GM21360 (cell line): ENCODE measurements around the gene OPA3.
"Not testable (repeated sequence)": the region's sequence is repeated elsewhere in the genome, so short reads cannot be mapped to it uniquely, and the experiment has no call there.

Experiments
- ATAC-seq: cut with Tn5 transposase; IDR thresholded peaks from one replicate; pipeline ENCODE4 v1.9.1; 2021; ENCODE audit warnings: mild to moderate bottlenecking, moderate library complexity; ENCODE audit not compliant: unreplicated experiment

Gene OPA3

GRCh38 chr19:45584332-45585157 is at the start of gene OPA3:
OPA3 (minus strand) TSS chr19:45584802; CDS start chr19:45584764, 38 bp downstream.
- peak; percentile 78 for ATAC-seq

DNA sequence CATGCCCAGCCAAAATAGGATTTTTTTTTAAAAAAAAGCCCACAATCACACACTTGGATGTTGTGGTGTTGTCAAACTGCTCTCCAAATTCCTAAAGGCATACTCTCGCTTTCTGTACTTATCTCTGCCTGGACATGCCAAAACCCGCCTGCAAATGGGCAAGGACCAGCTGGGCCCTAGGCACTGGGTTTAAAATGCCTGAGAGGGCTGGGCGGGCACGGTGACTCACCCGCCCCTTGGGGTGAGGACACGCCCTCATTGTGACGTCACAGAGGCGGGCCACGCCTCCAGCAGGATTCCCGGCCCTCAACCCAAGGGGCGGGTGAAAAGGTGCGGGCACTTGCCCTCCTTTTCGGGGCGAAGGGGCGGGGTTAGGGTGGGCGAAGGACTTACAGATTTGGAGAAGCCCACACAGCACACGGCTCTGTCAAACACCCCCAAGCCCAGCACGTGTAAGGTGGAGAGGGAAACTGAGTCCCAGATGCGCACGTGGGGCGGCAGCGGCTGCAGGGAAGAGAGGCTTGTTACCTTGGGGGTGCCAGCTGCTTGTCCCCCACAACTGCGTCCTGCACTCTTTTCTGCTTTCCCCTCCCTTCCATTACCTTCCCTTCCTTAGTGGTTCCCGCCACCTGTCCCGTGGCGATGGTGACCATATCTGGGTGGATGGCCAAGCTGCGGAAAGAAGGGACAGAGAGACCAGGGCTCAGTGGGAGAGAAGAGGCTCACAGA is 48.0 kb upstream of the OPA3 start:
- ATAC-seq: no peak

- ATAC-seq: no peak
Observed at GRCh38 chr19:45630463-45630862, 45.9 kb upstream of the OPA3 start.

DNA sequence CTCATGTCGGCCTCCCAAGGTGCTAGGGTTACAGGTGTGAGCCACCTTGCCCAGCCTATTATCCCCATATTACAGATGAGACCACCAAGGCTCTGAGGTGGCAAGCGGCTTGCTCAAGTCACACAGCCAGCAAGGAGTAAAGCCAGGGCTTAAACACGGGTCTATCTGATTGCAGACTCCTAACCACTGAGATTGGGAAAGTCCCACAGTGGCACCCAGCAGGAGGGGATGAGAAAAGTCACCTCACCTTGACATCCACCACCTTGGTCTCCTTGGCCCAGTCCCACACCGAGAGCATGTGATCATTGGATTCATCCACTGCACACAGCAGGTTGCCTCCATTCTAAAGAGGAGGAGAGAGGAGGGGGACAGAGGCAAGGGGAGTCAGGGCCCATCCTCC is 45.1 kb upstream of the OPA3 start:
- no peak for ATAC-seq

DNA sequence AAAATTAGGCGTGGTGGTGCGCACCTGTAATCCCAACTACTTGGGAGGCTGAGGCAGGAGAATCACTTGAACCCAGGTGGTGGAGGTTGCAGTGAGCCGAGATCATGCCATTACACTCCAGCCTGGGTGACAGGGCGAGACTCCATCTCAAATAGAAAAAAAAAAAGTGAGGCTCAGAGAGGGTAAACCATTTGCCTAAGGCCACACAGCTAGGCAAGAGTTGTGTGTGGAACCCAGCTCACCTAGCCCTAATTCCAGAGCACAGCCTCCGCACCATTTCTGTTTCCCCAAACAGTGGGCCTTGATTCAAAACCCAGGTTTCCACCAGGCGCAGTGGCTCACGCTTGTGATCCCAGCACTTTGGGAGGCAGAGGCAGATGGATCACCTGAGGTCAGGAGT is 43.6 kb upstream of the OPA3 start:
- ATAC-seq: not testable (repeated sequence)

DNA sequence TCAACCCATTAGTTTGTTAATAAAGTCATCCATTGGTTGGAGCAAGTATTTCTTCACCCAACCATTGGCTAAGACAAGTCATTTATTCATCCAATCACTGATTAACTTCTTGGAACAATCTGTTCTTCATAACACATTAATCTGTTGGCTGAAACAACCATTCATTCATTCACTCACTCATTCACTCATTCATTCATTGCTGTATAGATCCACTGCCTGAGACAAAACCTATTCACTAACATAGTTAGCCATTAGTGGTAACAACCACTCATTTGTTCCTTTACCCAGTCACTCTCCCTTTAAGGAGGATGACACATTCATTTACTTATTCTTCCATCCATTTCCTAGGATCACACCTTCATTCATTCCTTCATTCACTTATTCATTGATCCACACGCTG is 39.4 kb upstream of the OPA3 start:
- ATAC-seq: no peak

GRCh38 chr19:45621976-45622503 is 37.4 kb upstream of the OPA3 start:
- ATAC-seq: no peak

GRCh38 chr19:45621389-45621788 is 36.8 kb upstream of the OPA3 start:
- no peak for ATAC-seq

- ATAC-seq: no peak
Observed at GRCh38 chr19:45616704-45617017, 32.1 kb upstream of the OPA3 start.

DNA sequence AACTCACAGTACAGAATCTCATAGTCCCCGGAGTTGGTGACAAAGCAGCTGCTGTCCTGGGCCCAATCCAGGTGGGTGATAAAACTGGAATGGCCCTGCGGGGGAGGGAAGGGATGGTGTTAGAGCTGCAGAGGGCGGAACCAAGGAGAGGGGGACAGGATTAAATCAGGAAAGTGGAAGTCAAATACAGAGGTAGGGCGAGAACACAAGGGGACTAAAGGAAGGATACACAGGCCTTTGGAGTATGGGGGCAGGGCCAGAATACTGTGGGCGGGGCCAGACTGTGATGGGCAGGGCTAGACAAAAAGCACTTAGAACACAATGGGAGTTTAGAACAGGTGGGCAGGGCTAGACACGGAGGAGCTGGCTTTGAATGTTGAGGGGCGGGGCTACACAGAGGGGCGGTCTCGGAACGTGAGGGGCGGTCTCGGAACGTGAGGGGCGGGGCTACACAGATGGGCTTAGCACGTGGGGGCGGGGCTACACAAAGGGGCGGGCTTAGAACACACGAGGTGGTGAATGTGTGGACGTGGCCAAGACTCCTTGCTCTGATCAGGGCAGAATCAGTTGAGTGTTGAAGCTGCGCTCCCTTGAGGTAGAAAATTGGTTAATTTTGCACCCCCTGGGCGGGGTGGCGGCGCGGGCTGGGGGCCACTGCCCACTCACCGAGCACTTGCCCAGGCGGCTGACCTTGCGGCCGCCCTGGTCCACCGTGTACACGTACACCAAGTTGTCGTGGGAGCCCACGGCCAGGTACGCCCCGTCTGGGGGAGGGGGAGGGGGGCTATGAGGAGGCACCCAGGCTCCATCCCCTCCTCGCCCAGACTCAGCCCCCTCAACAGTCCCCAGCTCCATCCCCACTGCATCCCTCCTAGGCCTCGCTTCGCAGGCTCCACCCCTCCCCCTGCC is 31.4 kb upstream of the OPA3 start:
- ATAC-seq: no peak

DNA sequence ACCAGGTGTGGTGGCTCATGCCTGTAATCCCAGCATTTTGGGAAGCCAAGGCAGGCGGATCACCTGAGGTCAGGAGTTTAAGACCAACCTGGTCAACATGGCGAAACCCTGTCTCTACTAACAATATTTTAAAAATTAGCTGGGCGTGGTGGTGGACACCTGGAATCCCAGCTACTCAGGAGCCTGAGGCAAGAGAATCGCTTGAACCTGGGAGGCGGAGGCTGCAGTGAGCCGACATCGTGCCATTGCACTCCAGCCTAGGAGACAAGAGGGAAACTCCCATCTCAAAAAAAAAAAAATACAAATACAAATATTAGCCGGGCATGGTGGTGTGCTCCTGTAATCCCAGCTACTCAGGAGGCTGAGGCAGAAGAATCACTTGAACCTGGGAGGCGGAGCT is 30.5 kb upstream of the OPA3 start:
- ATAC-seq: not testable (repeated sequence)

- ATAC-seq: no peak
Observed at GRCh38 chr19:45613926-45614725, 29.5 kb upstream of the OPA3 start.

- no peak for ATAC-seq
Observed at GRCh38 chr19:45608948-45609347, 24.3 kb upstream of the OPA3 start.

- no peak for ATAC-seq
Observed at GRCh38 chr19:45607071-45608029, 22.7 kb upstream of the OPA3 start.

DNA sequence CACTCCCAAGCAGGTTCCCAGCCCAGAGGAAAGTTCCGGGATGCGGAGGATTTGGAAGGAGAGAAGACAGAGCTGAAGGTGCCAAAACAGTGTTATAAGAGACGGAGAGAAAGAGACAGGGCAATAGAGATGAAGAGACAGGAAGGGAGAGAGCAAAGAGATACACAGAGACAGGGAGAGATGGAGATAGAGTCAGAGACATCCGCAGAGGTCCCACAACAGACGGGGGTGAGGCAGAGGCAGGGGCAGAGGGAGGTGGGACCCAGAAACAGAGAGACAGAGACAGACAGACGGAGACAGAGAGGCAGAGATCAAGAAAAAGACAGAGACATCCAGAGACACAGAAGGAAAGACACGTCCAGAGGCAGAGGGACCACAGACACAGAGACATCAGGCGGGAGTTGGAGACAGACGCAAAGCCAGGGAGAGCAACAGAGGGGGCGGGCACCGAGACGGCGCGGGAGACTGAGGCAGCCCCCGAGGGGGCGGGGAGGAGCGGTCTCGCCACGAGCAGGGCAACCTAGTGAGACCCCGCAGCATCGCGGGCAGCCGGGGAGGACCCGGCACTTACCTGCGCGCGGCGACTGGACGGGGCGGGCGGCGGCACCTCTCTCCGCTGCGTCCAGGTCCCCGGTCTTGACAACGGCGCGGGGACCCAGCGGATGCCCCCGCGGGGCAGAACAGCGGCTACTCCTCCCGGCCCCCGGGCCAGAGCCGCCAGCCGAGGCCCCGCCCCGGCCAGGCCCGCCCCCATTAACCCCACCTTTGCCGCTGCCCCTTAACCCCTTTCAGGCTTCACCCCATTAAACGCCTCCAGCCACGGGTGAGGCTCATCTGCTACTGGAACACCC is 17.1 kb upstream of the OPA3 start, which contains the start of gene GPR4:
GPR4 (minus strand) TSS at position 689 of the 851 bp plus-strand sequence. CDS start 10,346 bp downstream, outside the sequence.
- no peak for ATAC-seq

DNA sequence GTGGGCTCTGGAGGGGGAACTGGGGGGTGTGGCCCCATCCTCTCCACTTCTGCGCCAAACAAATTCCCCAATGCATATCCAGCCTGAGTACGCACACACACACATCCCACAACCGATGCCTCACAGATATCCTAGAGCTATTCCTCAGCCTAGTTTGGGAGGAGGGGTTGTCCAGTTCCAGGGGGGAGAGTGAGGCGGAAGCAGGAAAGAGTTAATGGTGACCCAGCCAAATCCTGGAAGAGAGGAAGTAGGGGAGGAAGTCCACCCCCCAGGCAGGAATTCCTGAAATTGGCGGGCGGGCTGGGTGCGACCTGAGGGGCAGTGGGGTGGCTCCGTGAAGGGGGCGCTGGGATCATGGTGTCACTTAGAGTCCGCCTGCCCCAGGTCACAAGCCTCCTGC is 16.5 kb upstream of the OPA3 start:
- no peak for ATAC-seq

DNA sequence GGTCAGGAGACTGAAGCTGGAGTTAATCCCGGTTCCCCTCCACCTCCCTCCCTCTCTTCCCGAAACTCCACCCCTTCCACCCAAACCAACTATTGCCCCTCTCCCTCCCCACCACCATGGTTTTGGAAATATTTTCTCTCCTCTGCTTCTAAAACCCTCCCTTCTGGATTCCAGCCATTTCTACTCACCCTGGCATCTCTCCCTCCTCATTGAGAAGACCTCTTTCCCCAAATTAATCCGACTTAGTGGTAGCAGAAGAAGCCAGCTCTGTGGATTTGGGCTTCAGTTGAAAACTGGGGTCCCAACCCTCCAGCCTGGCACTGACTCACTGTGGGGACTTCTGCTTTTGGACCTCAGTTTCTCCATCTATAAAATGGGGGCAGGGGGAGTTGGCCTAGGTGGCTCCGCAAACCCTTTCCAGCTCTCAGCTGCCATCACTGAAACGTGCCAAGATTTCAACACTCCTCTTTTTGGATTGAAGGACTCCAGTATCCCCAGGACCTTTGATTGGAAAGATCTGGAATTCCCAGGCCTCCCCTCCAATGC is 15.8 kb upstream of the OPA3 start:
- no peak for ATAC-seq

GRCh38 chr19:45599286-45599685 is 14.7 kb upstream of the OPA3 start:
- ATAC-seq: no peak
